ENCODE measurements around the gene PORCN.

DNA sequence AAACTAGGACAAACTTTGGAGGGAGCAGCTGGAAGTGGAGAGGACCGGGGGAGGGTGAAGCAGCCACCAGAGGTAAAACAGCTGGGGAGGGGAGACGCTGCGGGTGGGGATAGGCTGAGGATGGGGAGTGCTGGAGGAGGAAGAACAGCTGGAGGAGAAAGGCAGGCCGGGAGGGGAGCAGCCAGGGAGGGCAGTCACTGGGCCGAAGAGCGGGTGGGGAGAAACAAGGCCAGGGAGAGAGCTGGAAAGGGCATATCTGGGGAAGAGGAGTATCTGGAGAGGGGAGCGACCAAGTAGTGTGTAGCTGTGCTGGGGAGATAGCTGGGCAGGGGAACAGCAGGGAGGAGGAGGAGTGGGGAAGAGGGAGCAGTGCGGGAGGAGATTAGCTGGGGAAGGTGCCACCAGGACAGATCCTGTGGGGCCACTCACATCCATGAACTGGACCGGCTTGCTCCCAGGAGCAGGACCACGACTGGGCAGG is 41.5 kb upstream of the PORCN start:
- TF ChIP-seq CEBPB (IDR thresholded peaks at IDR 0.05; ENCODE audit: low read depth) (no peak), EZH2 (IDR thresholded peaks at IDR 0.05) (no peak), ZNF274 (IDR thresholded peaks at IDR 0.05; ENCODE audit: low read depth, low read length) (no peak)
- TF ChIP-seq, protein P1, sequence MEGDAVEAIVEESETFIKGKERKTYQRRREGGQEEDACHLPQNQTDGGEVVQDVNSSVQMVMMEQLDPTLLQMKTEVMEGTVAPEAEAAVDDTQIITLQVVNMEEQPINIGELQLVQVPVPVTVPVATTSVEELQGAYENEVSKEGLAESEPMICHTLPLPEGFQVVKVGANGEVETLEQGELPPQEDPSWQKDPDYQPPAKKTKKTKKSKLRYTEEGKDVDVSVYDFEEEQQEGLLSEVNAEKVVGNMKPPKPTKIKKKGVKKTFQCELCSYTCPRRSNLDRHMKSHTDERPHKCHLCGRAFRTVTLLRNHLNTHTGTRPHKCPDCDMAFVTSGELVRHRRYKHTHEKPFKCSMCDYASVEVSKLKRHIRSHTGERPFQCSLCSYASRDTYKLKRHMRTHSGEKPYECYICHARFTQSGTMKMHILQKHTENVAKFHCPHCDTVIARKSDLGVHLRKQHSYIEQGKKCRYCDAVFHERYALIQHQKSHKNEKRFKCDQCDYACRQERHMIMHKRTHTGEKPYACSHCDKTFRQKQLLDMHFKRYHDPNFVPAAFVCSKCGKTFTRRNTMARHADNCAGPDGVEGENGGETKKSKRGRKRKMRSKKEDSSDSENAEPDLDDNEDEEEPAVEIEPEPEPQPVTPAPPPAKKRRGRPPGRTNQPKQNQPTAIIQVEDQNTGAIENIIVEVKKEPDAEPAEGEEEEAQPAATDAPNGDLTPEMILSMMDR (IDR thresholded peaks at IDR 0.05 in 2 of 3, conservative IDR thresholded peaks at IDR 0.05 in 1 of 3; ENCODE audit: borderline replicate concordance in 1 of 3, insufficient read depth in 1 of 3, low read depth in 2 of 3, low read length in 2 of 3) = no peak
